Right kidney (tissue), 1 donor: ENCODE data around the gene CCR6.
"Not testable (repeated sequence)": the region's sequence is repeated elsewhere in the genome, so short reads cannot be mapped to it uniquely, and the experiment has no call there.

Experiments
- DNase-seq: peaks from one replicate; pipeline ENCODE4 v3.0.0-alpha.2; 2016

Gene CCR6

GRCh38 chr6:167177271-167177670 is 54.4 kb downstream of the CCR6 start:
- not testable (repeated sequence) for DNase-seq

- not testable (repeated sequence) for DNase-seq
Measured at GRCh38 chr6:167178896-167179655, 56.2 kb downstream of the CCR6 start.

DNA sequence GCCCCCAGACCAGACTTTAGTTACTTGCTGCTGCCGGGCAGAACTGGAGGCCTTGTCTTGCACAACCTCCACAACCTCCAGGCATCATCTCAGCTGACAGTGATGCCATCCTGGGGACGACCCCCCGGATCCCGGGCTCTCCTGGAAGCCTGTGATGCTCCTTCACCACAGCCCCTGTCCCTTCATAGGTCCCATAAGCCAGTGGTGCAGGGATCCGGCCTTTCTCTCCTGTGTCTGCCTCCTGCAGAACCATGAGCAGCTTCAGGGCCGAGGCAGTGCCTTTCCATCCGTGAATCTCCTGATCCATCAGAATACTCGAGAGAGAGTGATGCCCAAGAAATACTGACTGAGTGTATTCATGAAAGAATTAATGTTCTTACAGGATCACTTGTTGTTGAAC is 57.2 kb downstream of the CCR6 start:
- DNase-seq: not testable (repeated sequence)

DNA sequence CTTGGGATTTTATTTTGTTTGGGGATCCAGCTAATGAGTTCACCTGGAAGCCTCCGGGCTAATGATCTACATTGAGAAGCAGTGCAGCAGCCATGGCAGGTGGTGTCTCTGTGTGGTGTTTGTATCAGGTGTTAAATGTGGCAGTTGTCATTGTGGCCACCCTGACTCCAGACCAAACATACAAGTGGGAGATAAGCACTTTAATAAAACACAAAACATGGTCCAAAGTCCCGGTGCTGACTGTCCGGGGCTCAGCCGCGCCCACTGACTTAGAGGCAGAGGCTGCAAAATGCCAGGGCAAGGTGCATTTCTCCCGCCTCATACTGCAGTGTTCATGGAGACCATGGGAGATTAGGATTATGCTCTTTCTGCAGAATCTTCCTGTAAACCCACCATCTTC is 58.5 kb downstream of the CCR6 start:
- DNase-seq: not testable (repeated sequence)

DNA sequence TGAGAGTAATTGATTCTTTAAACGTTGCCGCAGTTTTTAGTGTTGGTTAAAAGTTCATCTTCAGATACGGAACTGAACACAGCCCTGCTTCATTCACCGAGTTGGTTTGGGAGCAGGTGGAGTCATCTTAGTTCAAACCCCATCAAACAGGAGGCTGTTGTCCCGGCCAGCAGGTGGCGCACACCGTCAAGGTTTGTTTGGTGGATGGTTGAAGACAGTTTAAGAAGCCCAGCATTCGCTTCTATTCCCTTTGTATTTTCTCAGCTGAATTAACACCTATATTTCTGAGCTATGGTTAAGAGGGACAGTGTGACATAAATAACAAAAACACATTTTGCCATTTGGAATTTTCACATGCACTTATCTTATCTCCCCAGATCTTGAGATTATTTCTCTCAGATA is 60.0 kb downstream of the CCR6 start:
- DNase-seq: not testable (repeated sequence)

GRCh38 chr6:167185101-167185500 is 62.2 kb downstream of the CCR6 start:
- DNase-seq: not testable (repeated sequence)

GRCh38 chr6:167187275-167187674 is 64.4 kb downstream of the CCR6 start:
- not testable (repeated sequence) for DNase-seq
